ENCODE results near the gene NPAS3. TPM values are rescaled to one million over a fixed set of nuclear protein-coding genes. Genes with fewer than 3 reads are reported as not detected.

The NPAS3 gene
- total RNA-seq, 1 donor from 2014 or later: 0.95 TPM

- intact Hi-C loops (cut with DNase I): no loop called here
- H3K4me1 ChIP-seq: no peaks in the 10 kb centered on the region
- no peak for ATAC-seq
- no peak overlapping the region for H3K27ac ChIP-seq
- no peak overlapping the region for H3K4me3 ChIP-seq
- no peaks in the 10 kb centered on the region for H3K9me3 ChIP-seq
- no peak for DNase-seq
- TF ChIP-seq CTCF (IDR thresholded peaks at IDR 0.05): no peak
- H3K27me3 ChIP-seq (ENCODE audit: low read depth): peaks cover 40% of the 10 kb centered on the region
- no peaks in the 10 kb centered on the region for H3K36me3 ChIP-seq
These were observed 2.3 kb downstream of the NPAS3 start for GRCh38 chr14:32940711-32941667.

GRCh38 chr14:32941668-32942065, 3.0 kb downstream of the NPAS3 start:
- peaks cover 33% of the 10 kb centered on the region for H3K27me3 ChIP-seq (ENCODE audit: low read depth)
- ATAC-seq: no peak
- intact Hi-C loops (cut with DNase I): no loop called here
- H3K36me3 ChIP-seq: no peaks in the 10 kb centered on the region
- H3K9me3 ChIP-seq: no peaks in the 10 kb centered on the region
- no peaks in the 10 kb centered on the region for H3K4me1 ChIP-seq
- no peak overlapping the region for H3K4me3 ChIP-seq
- no peak for TF ChIP-seq CTCF (IDR thresholded peaks at IDR 0.05)
- no peak for DNase-seq
- no peak overlapping the region for H3K27ac ChIP-seq

GRCh38 chr14:32947081-32947480, 8.4 kb downstream of the NPAS3 start:
- ATAC-seq: no peak
- H3K27ac ChIP-seq: no peak overlapping the region
- H3K36me3 ChIP-seq: no peaks in the 10 kb centered on the region
- peaks cover 7% of the 10 kb centered on the region for H3K27me3 ChIP-seq (ENCODE audit: low read depth)
- DNase-seq: no peak
- no peak overlapping the region for H3K4me3 ChIP-seq
- H3K4me1 ChIP-seq: no peaks in the 10 kb centered on the region
- H3K9me3 ChIP-seq: no peaks in the 10 kb centered on the region
- intact Hi-C loops (cut with DNase I): no loop called here
- TF ChIP-seq CTCF (IDR thresholded peaks at IDR 0.05): no peak

GRCh38 chr14:32947792-32948191, 9.1 kb downstream of the NPAS3 start:
- H3K4me3 ChIP-seq: no peak overlapping the region
- intact Hi-C loops (cut with DNase I): no loop called here
- H3K36me3 ChIP-seq: no peaks in the 10 kb centered on the region
- H3K27me3 ChIP-seq (ENCODE audit: low read depth): peaks cover 7% of the 10 kb centered on the region
- H3K9me3 ChIP-seq: no peaks in the 10 kb centered on the region
- H3K4me1 ChIP-seq: no peaks in the 10 kb centered on the region
- no peak overlapping the region for H3K27ac ChIP-seq
- DNase-seq: no peak
- ATAC-seq: no peak
- no peak for TF ChIP-seq CTCF (IDR thresholded peaks at IDR 0.05)

- Histone ChIP-seq H3K4me3 (no peak overlapping the region), H3K27me3 (ENCODE audit: low read depth) (no peaks in the 10 kb centered on the region), H3K27ac (no peak overlapping the region), H3K36me3 (no peaks in the 10 kb centered on the region), H3K4me1 (no peaks in the 10 kb centered on the region), H3K9me3 (no peaks in the 10 kb centered on the region)
- DNase-seq (no peak), ATAC-seq (no peak)
- no peak for TF ChIP-seq CTCF (IDR thresholded peaks at IDR 0.05)
- intact Hi-C loops (cut with DNase I): loop anchor here (5.0 kb wide), 1 partner anchor 348 kb away; no protein-coding TSS in a partner anchor
These were observed 11.9 kb downstream of the NPAS3 start for GRCh38 chr14:32950584-32950983.
